HCT116 (cell line): ENCODE measurements around the gene CHAC1. TPM values are rescaled to one million over a fixed set of nuclear protein-coding genes. Genes with fewer than 3 reads are reported as not detected.

Source experiments
- ATAC-seq: fragments of 200-7000 bp; cut with Tn5 transposase; 2 replicates; pipeline ENCODE4 v1.9.1; 2020; ENCODE audit warnings: mild to moderate bottlenecking, moderate library complexity
- BruUV-seq: library from RNA; stranded (reverse); fragments of 400-500 nt; replicated peaks from 2 replicates; lab custom pipeline; 2021; lab: Mats Ljungman, UMichigan
- CTCF ChIA-PET: fragments of 300-600 bp; sonication (Branson Sonifier 250); formaldehyde crosslinking; loops from one replicate; lab custom pipeline; 2021; ENCODE audit warnings: antibody characterized with exemption; lab: Charles Lee
- POLR2A ChIA-PET: fragments of 300-600, 350-600 bp; sonication (Branson Sonifier 250); formaldehyde crosslinking; loops from one replicate; lab custom pipeline; 2021; ENCODE audit warnings: antibody characterized with exemption; lab: Charles Lee
- RAD21 ChIA-PET, 2 experiments: fragments of 300-600 bp; sonication (Branson Sonifier 250); formaldehyde crosslinking; loops; one replicate each; lab custom pipeline; 2023; ENCODE audit warnings: low total read pairs in 2 of 2; ENCODE audit not compliant: uncharacterized antibody in 2 of 2, unreplicated experiment in 2 of 2, low non-redundant PET in 1 of 2; lab: Charles Lee
- DNase-seq: peaks from one replicate; pipeline ENCODE4 v3.0.0-alpha.2; 2010; ENCODE audit warnings: low read depth, low spot score
- H2AFZ ChIP-seq: fragments of 200-600 bp; shearing (Covaris generic), sonication (generic); 2 replicates; pipeline ENCODE4 v1.6.1; 2017; ENCODE audit warnings: low read depth, mixed run types, mixed read lengths, antibody characterized with exemption, low read length; ENCODE audit not compliant: poor library complexity, severe bottlenecking
- H3K27ac ChIP-seq: 2 replicates; pipeline ENCODE4 v1.5.1; 2012; ENCODE audit warnings: low read depth, low read length
- H3K27me3 ChIP-seq: fragments of 200-600 bp; sonication (generic); 2 replicates; pipeline ENCODE4 v1.6.1; 2016; ENCODE audit warnings: mixed run types, low read length, mixed read lengths; ENCODE audit not compliant: insufficient read depth
- H3K36me3 ChIP-seq, 2 experiments: fragments of 200-500 bp in 1 of 2; fragments of 200-600 bp in 1 of 2; sonication (Bioruptor generic) in 1 of 2; sonication (generic) in 1 of 2; 2 replicates each; pipeline versions ENCODE4 v1.5.1 to v1.6.1; 2014 to 2016; ENCODE audit warnings: low read length in 2 of 2, inconsistent platforms in 1 of 2, mixed read lengths in 1 of 2, mixed run types in 1 of 2; ENCODE audit not compliant: insufficient read depth in 2 of 2, control insufficient read depth in 1 of 2
- H3K4me1 ChIP-seq, 2 experiments: fragments of 200-600 bp in 1 of 2; sonication (generic) in 1 of 2; 2 replicates each; pipeline versions ENCODE4 v1.5.1 to v1.6.1; 2012 to 2017; ENCODE audit warnings: low read length in 2 of 2, inconsistent platforms in 1 of 2, mild to moderate bottlenecking in 1 of 2, mixed read lengths in 1 of 2, mixed run types in 1 of 2, moderate library complexity in 1 of 2; ENCODE audit not compliant: insufficient read depth in 2 of 2, control insufficient read depth in 1 of 2
- H3K4me2 ChIP-seq: fragments of 200-600 bp; sonication (generic); 2 replicates; pipeline ENCODE4 v1.6.1; 2017; ENCODE audit warnings: mixed run types, low read length, mixed read lengths
- H3K4me3 ChIP-seq, 2 experiments: fragments of 200-600 bp in 1 of 2; sonication (generic) in 1 of 2; replicated peaks in 1 of 2; 2 replicates each; pipeline ENCODE4 v1.5.1; 2011 to 2016; ENCODE audit warnings: low read length in 2 of 2, control low read depth in 1 of 2, low read depth in 1 of 2, mild to moderate bottlenecking in 1 of 2, mixed read lengths in 1 of 2, mixed run types in 1 of 2
- H3K79me2 ChIP-seq: fragments of 200-600 bp; sonication (generic); 2 replicates; pipeline ENCODE4 v1.6.1; 2017; ENCODE audit warnings: mild to moderate bottlenecking, mixed run types, low read length, moderate library complexity, mixed read lengths; ENCODE audit not compliant: insufficient read depth
- H3K9ac ChIP-seq: fragments of 200-600 bp; sonication (generic); 2 replicates; pipeline ENCODE4 v1.6.1; 2016; ENCODE audit warnings: low read length, mixed read lengths
- H3K9me2 ChIP-seq: fragments of 200-600 bp; sonication (generic), shearing (Covaris generic); 2 replicates; pipeline ENCODE4 v1.6.1; 2017; ENCODE audit warnings: mixed run types, mild to moderate bottlenecking, moderate library complexity; ENCODE audit not compliant: insufficient read depth
- H3K9me3 ChIP-seq, 2 experiments: fragments of 200-500 bp in 1 of 2; fragments of 200-600 bp in 1 of 2; sonication (Bioruptor generic) in 1 of 2; sonication (generic) in 1 of 2; 2 replicates each; pipeline ENCODE4 v1.6.1; 2014 to 2017; ENCODE audit warnings: low read length in 2 of 2, mixed read lengths in 2 of 2, inconsistent platforms in 1 of 2, low read depth in 1 of 2, mild to moderate bottlenecking in 1 of 2, mixed run types in 1 of 2, moderate library complexity in 1 of 2; ENCODE audit not compliant: control insufficient read depth in 1 of 2, insufficient read depth in 1 of 2
- H4K20me1 ChIP-seq: fragments of 200-600 bp; sonication (generic), shearing (Covaris generic); 2 replicates; pipeline ENCODE4 v1.6.1; 2017; ENCODE audit warnings: mixed run types, mild to moderate bottlenecking, moderate library complexity; ENCODE audit not compliant: insufficient read depth
- ATF3 ChIP-seq: IDR thresholded peaks from 2 replicates; pipeline ENCODE4 v1.6.1; 2012
- JUND ChIP-seq: IDR thresholded peaks from 2 replicates; pipeline ENCODE4 v1.6.1; 2012
- POLR2AphosphoS5 ChIP-seq: IDR thresholded peaks from 2 replicates; pipeline ENCODE4 v1.6.1; 2011; ENCODE audit warnings: mild to moderate bottlenecking, low read depth, low read length, moderate library complexity
- RAD21 ChIP-seq: IDR thresholded peaks from 2 replicates; pipeline ENCODE4 v1.6.1; 2012; ENCODE audit warnings: low read depth, mild to moderate bottlenecking
- REST ChIP-seq: IDR thresholded peaks from 2 replicates; pipeline ENCODE4 v1.6.1; 2012; ENCODE audit warnings: low read depth
- TCF7L2 ChIP-seq: IDR thresholded peaks from 2 replicates; pipeline ENCODE4 v1.7.0; 2011; ENCODE audit warnings: borderline replicate concordance, inconsistent platforms; ENCODE audit not compliant: insufficient read depth, insufficient read length; ENCODE audit errors: extremely low read depth
- ZFX ChIP-seq: fragments of 450-650 bp; IDR thresholded peaks from 2 replicates; pipeline ENCODE4 v1.6.1; 2017
- ZNF274 ChIP-seq: fragments of 200-500 bp; sonication (Bioruptor generic); IDR thresholded peaks from 2 replicates; pipeline ENCODE4 v1.6.1; 2014; ENCODE audit warnings: mild to moderate bottlenecking, low read depth, low read length, inconsistent platforms
- intact Hi-C: fragments of 100-400 bp; cut with micrococcal nuclease; formaldehyde crosslinking; loops from 2 replicates; pipeline ENCODE4 v1.10.0; 2022
- total RNA-seq: library from RNA; stranded (reverse); gene quantifications from one replicate; pipeline ENCODE4 v1.2.1, GENCODE V29; 2021; ENCODE audit not compliant: unreplicated experiment

The CHAC1 gene
- total RNA-seq, 1 experiment from 2014 or later: 58.9 TPM

GRCh38 chr15:40936709-40937666 is 16.3 kb upstream of the CHAC1 start:
- Histone ChIP-seq H3K79me2 (no peaks in the 10 kb centered on the region), H3K9me3 (no peaks in the 10 kb centered on the region), H4K20me1 (no peaks in the 10 kb centered on the region), H2AFZ (no peak overlapping the region), H3K27ac (no peak overlapping the region; the same call in 1 of the 2 replicates), H3K4me2 (no peak overlapping the region), H3K4me1 (peaks cover 10% of the 10 kb centered on the region in 2 experiments; a peak in 3 of 4 replicates), H3K9me2 (no peaks in the 10 kb centered on the region), H3K36me3 (no peaks in the 10 kb centered on the region), H3K27me3 (no peaks in the 10 kb centered on the region), H3K9ac (no peak overlapping the region), H3K4me3 (no peak overlapping the region)
- DNase-seq: no peak
- ChIA-PET POLR2A (no interaction called here), CTCF (no interaction called here), RAD21 (no interaction called here)
- no peak for ATAC-seq
- no peak for TF ChIP-seq JUND
- TF ChIP-seq ZFX: no peak
- TF ChIP-seq RAD21: no peak
- no peak for TF ChIP-seq TCF7L2
- no peak for TF ChIP-seq ATF3
- TF ChIP-seq REST: no peak
- TF ChIP-seq POLR2AphosphoS5: no peak
- TF ChIP-seq ZNF274: no peak
- intact Hi-C loops: loop anchor here (10.0 kb wide), 1 partner anchor 248 kb away; no protein-coding TSS in a partner anchor
- BruUV-seq: no TSS peak
